SU-DHL-6 (cell line): ENCODE results near the gene TOR2A.

Experiments
- H2AFZ ChIP-seq: fragments of 200-600 bp; sonication (generic); 2 replicates; pipeline ENCODE4 v1.6.1; 2014; ENCODE audit warnings: low read depth, mild to moderate bottlenecking, moderate library complexity, mixed read lengths, antibody characterized with exemption, low read length; ENCODE audit not compliant: severe bottlenecking
- H3F3A ChIP-seq: fragments of 200-600 bp; shearing (Covaris generic); 2 replicates; pipeline ENCODE4 v1.6.0; 2016; ENCODE audit warnings: antibody characterized with exemption, mild to moderate bottlenecking; ENCODE audit not compliant: insufficient read depth
- H3K27ac ChIP-seq: fragments of 200-600 bp; sonication (generic); 2 replicates; pipeline ENCODE4 v1.5.1; 2016; ENCODE audit warnings: low read depth, mild to moderate bottlenecking, low read length, moderate library complexity, mixed read lengths
- H3K27me3 ChIP-seq: fragments of 200-600 bp; sonication (generic), shearing (Covaris generic); 2 replicates; pipeline ENCODE4 v1.6.0; 2014; ENCODE audit warnings: mild to moderate bottlenecking, low read length
- H3K36me3 ChIP-seq: fragments of 200-600 bp; sonication (generic); 2 replicates; pipeline ENCODE4 v1.6.1; 2014; ENCODE audit warnings: mild to moderate bottlenecking, low read length, mixed read lengths
- H3K4me2 ChIP-seq: fragments of 300-600, 200-600 bp; shearing (Covaris generic), sonication (generic); 2 replicates; pipeline ENCODE4 v1.6.0; 2014; ENCODE audit warnings: low read length, low read depth, mild to moderate bottlenecking; ENCODE audit not compliant: poor library complexity, severe bottlenecking
- H3K4me3 ChIP-seq: fragments of 200-600 bp; sonication (generic); 2 replicates; pipeline ENCODE4 v1.5.1; 2014; ENCODE audit warnings: antibody characterized with exemption, low read length, mild to moderate bottlenecking, mixed read lengths; ENCODE audit not compliant: insufficient read depth, poor library complexity, severe bottlenecking
- H3K79me2 ChIP-seq: fragments of 200-600 bp; sonication (generic); 2 replicates; pipeline ENCODE4 v1.6.1; 2014; ENCODE audit warnings: mild to moderate bottlenecking, low read length, moderate library complexity; ENCODE audit not compliant: insufficient read depth
- H3K9ac ChIP-seq: fragments of 200-600 bp; sonication (generic); 2 replicates; pipeline ENCODE4 v1.7.0; 2014; ENCODE audit warnings: mild to moderate bottlenecking, low read length
- H3K9me2 ChIP-seq: fragments of 200-600 bp; sonication (generic); replicated peaks from 2 replicates; pipeline ENCODE4 v1.6.1; 2014; ENCODE audit warnings: low read length; ENCODE audit not compliant: insufficient read depth
- H3K9me3 ChIP-seq: fragments of 200-600 bp; sonication (generic); 2 replicates; pipeline ENCODE4 v1.6.1; 2014; ENCODE audit warnings: low read length, mixed read lengths; ENCODE audit not compliant: insufficient read depth
- H4K20me1 ChIP-seq: fragments of 200-600 bp; sonication (generic); 2 replicates; pipeline ENCODE4 v1.6.1; 2014; ENCODE audit warnings: low read depth, mild to moderate bottlenecking, antibody characterized with exemption, low read length, moderate library complexity, mixed read lengths
- EZH2phosphoT487 ChIP-seq: fragments of 200-600 bp; sonication (generic), shearing (Covaris generic); conservative IDR thresholded peaks from 2 replicates; pipeline ENCODE4 v1.6.1; 2018; ENCODE audit warnings: mild to moderate bottlenecking, antibody characterized with exemption, low read length, moderate library complexity, mixed read lengths
- TF ChIP-seq, protein P1 (sequence below): fragments of 200-600 bp; sonication (generic); IDR thresholded peaks from one replicate; pipeline ENCODE4 v1.5.1; 2017; ENCODE audit warnings: antibody characterized with exemption, mild to moderate bottlenecking, low read length, moderate library complexity; ENCODE audit not compliant: insufficient read depth, poor library complexity, severe bottlenecking

Gene TOR2A

DNA sequence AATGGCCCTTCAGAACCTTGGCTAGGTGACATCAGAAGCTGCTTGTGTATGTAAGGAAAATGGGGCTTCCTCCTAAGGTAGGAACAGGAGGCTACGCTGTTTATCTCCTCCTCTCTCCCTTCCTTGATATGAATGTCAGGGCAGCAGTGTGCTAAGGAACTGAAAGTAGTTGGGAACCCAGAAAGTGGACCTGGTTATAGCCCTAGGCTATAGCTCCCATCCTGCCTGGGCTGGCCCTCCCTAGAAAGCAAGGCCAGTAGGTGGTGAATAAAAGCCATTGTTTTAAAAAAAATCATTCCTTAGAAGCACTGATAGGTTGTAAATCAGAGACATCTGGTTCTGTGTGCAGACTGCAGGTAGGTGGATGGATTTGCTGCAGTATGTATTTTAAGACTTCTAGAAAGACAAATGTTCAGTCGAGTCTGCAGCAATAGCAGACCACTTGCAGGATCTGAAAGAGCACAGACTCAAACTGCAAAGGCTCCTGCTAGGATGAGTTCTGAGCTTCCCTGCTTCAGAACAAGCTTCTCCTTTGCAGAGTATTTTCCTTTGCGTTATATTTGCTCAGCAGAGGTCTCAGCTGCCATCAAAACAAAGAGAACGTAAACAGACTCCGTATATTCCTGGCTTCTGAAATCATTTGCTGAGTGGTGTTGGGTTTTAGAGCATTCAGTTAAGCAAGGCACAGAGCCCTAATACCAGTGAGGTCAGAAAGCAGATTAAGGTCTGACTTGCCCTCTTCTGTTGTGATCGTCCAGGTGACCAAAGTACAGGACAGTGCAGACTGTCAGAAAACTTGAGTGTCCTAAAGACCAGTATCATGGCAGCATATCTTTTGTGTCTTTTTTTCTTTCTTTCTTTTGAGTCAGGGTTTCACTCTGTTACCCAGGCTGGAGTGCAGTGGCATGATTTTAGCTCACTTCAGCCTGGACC lies 48.4 kb downstream of the TOR2A start:
- Histone ChIP-seq H3K36me3 (no peaks in the 10 kb centered on the region), H3K27me3 (no peaks in the 10 kb centered on the region), H2AFZ (no peak overlapping the region), H3K27ac (no peak overlapping the region), H3K9me2 (no peaks in the 10 kb centered on the region), H4K20me1 (no peaks in the 10 kb centered on the region), H3K9ac (no peak overlapping the region), H3F3A (no peaks in the 10 kb centered on the region), H3K9me3 (no peaks in the 10 kb centered on the region), H3K4me3 (no peak overlapping the region), H3K4me2 (no peak overlapping the region), H3K79me2 (no peaks in the 10 kb centered on the region)
- TF ChIP-seq, protein P1, sequence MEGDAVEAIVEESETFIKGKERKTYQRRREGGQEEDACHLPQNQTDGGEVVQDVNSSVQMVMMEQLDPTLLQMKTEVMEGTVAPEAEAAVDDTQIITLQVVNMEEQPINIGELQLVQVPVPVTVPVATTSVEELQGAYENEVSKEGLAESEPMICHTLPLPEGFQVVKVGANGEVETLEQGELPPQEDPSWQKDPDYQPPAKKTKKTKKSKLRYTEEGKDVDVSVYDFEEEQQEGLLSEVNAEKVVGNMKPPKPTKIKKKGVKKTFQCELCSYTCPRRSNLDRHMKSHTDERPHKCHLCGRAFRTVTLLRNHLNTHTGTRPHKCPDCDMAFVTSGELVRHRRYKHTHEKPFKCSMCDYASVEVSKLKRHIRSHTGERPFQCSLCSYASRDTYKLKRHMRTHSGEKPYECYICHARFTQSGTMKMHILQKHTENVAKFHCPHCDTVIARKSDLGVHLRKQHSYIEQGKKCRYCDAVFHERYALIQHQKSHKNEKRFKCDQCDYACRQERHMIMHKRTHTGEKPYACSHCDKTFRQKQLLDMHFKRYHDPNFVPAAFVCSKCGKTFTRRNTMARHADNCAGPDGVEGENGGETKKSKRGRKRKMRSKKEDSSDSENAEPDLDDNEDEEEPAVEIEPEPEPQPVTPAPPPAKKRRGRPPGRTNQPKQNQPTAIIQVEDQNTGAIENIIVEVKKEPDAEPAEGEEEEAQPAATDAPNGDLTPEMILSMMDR = no peak

DNA sequence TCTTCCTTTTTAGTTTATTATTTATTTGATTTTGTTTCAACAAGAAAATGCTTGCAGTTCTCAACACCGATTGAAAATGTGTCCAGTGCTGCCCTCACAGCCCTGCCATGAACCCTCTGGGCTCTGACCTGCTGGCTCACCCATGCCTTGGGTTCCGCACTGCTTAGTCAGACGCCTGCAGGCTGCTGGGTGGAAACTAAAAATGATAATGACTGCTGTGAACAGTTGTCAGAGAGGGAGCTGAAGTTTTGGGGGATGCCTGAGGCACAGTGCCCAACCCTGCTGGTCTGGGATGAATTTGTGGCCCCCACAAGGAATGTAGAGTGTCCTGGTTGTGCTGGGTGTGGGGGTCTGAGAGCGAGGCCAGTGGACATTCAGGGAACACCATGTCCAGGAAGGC lies 50.5 kb downstream of the TOR2A start:
- H3K4me3 ChIP-seq = no peak overlapping the region
- no peak overlapping the region for H3K27ac ChIP-seq
- no peaks in the 10 kb centered on the region for H3F3A ChIP-seq
- no peaks in the 10 kb centered on the region for H3K27me3 ChIP-seq
- no peak overlapping the region for H3K9ac ChIP-seq
- no peaks in the 10 kb centered on the region for H3K9me3 ChIP-seq
- no peaks in the 10 kb centered on the region for H4K20me1 ChIP-seq
- H3K36me3 ChIP-seq = no peaks in the 10 kb centered on the region
- H2AFZ ChIP-seq = no peak overlapping the region
- H3K4me2 ChIP-seq = no peak overlapping the region
- no peaks in the 10 kb centered on the region for H3K79me2 ChIP-seq
- no peaks in the 10 kb centered on the region for H3K9me2 ChIP-seq
- TF ChIP-seq EZH2phosphoT487 = no peak
- TF ChIP-seq, protein P1 = no peak

DNA sequence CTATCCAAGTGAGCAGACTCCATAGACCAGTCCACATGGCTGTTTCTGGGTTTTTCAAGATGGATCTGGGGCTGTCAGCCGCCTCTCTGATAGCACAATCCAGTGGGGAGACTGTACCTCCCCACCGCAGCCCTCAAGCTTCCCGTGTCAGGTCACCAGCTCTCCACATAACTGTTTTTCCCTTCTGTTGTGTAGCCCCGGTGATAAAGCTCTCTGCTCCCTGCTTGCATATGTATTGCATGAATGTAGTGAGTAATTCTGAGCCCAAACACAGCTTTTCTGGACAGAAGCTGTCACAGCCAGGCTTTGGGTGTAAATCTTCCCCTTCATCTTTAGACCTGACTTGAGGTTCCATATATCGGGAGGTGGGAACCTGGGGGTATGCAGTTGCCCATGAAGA lies 51.4 kb downstream of the TOR2A start:
- H3K4me2 ChIP-seq = no peak overlapping the region
- no peak overlapping the region for H2AFZ ChIP-seq
- no peak overlapping the region for H3K27ac ChIP-seq
- no peaks in the 10 kb centered on the region for H4K20me1 ChIP-seq
- no peaks in the 10 kb centered on the region for H3K9me2 ChIP-seq
- H3K9ac ChIP-seq = no peak overlapping the region
- TF ChIP-seq EZH2phosphoT487 = no peak
- TF ChIP-seq, protein P1 = no peak
- H3K27me3 ChIP-seq = no peaks in the 10 kb centered on the region
- H3F3A ChIP-seq = no peaks in the 10 kb centered on the region
- H3K9me3 ChIP-seq = no peaks in the 10 kb centered on the region
- H3K36me3 ChIP-seq = no peaks in the 10 kb centered on the region
- H3K4me3 ChIP-seq = no peak overlapping the region
- no peaks in the 10 kb centered on the region for H3K79me2 ChIP-seq
